ENCODE data around the gene AOC1. TPM values are rescaled to one million over a fixed set of nuclear protein-coding genes. Genes with fewer than 3 reads are reported as not detected.

The AOC1 gene
- total and polyA plus RNA-seq, 4 donors, result 0.01 to 0.08 TPM; not detected in 2

GRCh38 chr7:150848111-150848510, 4.2 kb upstream of the AOC1 start:
- no peaks in the 10 kb centered on the region for H3K9me3 ChIP-seq (ENCODE audit: control insufficient read depth in 4 of 4, low read length in 3 of 4)
- no peaks in the 10 kb centered on the region for H3K27me3 ChIP-seq (ENCODE audit: control insufficient read depth in 4 of 4, insufficient read depth in 4 of 4, low read length in 3 of 4)
- H3K4me3 ChIP-seq (ENCODE audit: low read depth in 1 of 3, low read length in 3 of 3), result no peak overlapping the region
- no peaks in the 10 kb centered on the region for H3K4me1 ChIP-seq (ENCODE audit: control insufficient read depth in 4 of 4, insufficient read depth in 4 of 4, low read length in 3 of 4)
- peak; percentile 25 for DNase-seq (ENCODE audit: low spot score)
- TF ChIP-seq HNF4G (IDR thresholded peaks at IDR 0.05), result no peak
- no peak for TF ChIP-seq YY1 (IDR thresholded peaks at IDR 0.05)
- no peak for TF ChIP-seq TAF1 (conservative IDR thresholded peaks at IDR 0.05)
- no peak for TF ChIP-seq MAX (IDR thresholded peaks at IDR 0.05)
- TF ChIP-seq, protein P1, sequence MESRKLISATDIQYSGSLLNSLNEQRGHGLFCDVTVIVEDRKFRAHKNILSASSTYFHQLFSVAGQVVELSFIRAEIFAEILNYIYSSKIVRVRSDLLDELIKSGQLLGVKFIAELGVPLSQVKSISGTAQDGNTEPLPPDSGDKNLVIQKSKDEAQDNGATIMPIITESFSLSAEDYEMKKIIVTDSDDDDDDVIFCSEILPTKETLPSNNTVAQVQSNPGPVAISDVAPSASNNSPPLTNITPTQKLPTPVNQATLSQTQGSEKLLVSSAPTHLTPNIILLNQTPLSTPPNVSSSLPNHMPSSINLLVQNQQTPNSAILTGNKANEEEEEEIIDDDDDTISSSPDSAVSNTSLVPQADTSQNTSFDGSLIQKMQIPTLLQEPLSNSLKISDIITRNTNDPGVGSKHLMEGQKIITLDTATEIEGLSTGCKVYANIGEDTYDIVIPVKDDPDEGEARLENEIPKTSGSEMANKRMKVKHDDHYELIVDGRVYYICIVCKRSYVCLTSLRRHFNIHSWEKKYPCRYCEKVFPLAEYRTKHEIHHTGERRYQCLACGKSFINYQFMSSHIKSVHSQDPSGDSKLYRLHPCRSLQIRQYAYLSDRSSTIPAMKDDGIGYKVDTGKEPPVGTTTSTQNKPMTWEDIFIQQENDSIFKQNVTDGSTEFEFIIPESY (IDR thresholded peaks at IDR 0.05), result no peak
- TF ChIP-seq, protein P2, sequence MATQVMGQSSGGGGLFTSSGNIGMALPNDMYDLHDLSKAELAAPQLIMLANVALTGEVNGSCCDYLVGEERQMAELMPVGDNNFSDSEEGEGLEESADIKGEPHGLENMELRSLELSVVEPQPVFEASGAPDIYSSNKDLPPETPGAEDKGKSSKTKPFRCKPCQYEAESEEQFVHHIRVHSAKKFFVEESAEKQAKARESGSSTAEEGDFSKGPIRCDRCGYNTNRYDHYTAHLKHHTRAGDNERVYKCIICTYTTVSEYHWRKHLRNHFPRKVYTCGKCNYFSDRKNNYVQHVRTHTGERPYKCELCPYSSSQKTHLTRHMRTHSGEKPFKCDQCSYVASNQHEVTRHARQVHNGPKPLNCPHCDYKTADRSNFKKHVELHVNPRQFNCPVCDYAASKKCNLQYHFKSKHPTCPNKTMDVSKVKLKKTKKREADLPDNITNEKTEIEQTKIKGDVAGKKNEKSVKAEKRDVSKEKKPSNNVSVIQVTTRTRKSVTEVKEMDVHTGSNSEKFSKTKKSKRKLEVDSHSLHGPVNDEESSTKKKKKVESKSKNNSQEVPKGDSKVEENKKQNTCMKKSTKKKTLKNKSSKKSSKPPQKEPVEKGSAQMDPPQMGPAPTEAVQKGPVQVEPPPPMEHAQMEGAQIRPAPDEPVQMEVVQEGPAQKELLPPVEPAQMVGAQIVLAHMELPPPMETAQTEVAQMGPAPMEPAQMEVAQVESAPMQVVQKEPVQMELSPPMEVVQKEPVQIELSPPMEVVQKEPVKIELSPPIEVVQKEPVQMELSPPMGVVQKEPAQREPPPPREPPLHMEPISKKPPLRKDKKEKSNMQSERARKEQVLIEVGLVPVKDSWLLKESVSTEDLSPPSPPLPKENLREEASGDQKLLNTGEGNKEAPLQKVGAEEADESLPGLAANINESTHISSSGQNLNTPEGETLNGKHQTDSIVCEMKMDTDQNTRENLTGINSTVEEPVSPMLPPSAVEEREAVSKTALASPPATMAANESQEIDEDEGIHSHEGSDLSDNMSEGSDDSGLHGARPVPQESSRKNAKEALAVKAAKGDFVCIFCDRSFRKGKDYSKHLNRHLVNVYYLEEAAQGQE (IDR thresholded peaks at IDR 0.05), result no peak
- TF ChIP-seq RAD21 (IDR thresholded peaks at IDR 0.05), result no peak
- no peak for TF ChIP-seq NR2F2 (IDR thresholded peaks at IDR 0.05)
- TF ChIP-seq, protein P3, sequence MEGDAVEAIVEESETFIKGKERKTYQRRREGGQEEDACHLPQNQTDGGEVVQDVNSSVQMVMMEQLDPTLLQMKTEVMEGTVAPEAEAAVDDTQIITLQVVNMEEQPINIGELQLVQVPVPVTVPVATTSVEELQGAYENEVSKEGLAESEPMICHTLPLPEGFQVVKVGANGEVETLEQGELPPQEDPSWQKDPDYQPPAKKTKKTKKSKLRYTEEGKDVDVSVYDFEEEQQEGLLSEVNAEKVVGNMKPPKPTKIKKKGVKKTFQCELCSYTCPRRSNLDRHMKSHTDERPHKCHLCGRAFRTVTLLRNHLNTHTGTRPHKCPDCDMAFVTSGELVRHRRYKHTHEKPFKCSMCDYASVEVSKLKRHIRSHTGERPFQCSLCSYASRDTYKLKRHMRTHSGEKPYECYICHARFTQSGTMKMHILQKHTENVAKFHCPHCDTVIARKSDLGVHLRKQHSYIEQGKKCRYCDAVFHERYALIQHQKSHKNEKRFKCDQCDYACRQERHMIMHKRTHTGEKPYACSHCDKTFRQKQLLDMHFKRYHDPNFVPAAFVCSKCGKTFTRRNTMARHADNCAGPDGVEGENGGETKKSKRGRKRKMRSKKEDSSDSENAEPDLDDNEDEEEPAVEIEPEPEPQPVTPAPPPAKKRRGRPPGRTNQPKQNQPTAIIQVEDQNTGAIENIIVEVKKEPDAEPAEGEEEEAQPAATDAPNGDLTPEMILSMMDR (IDR thresholded peaks at IDR 0.05; ENCODE audit: low read depth, low read length, missing input control), result no peak
- no peaks in the 10 kb centered on the region for H3K36me3 ChIP-seq (ENCODE audit: control insufficient read depth in 4 of 4, insufficient read depth in 3 of 4, low read depth in 1 of 4, low read length in 3 of 4)
- H3K27ac ChIP-seq (ENCODE audit: low read depth in 1 of 2, low read length in 2 of 2), result no peak overlapping the region
- H3K9ac ChIP-seq (ENCODE audit: low read depth in 1 of 2, low read length in 2 of 2), result no peak overlapping the region
- 94% methylated on average over 8 of the region's 8 CpGs for WGBS

- no peak for TF ChIP-seq NR2F2 (IDR thresholded peaks at IDR 0.05)
- TF ChIP-seq ATF3 (IDR thresholded peaks at IDR 0.05), result no peak
- TF ChIP-seq RXRA (IDR thresholded peaks at IDR 0.05), result no peak
- no peak for TF ChIP-seq FOXA1 (IDR thresholded peaks at IDR 0.05)
- no peak for TF ChIP-seq JUND (IDR thresholded peaks at IDR 0.05)
- TF ChIP-seq EGR1 (IDR thresholded peaks at IDR 0.05; ENCODE audit: low read depth in 2 of 2), result no peak
- TF ChIP-seq, protein P2 (IDR thresholded peaks at IDR 0.05), result no peak
- TF ChIP-seq HNF4G (IDR thresholded peaks at IDR 0.05), result no peak
- no peak for TF ChIP-seq FOXA2 (IDR thresholded peaks at IDR 0.05)
- peak; percentile 29 for DNase-seq (ENCODE audit: low spot score)
- H3K27ac ChIP-seq (ENCODE audit: low read depth in 1 of 2, low read length in 2 of 2), result no peak overlapping the region
- 89% methylated on average over 3 of the region's 3 CpGs for whole genome bisulfite sequencing
- no peak overlapping the region for H3K9ac ChIP-seq (ENCODE audit: low read depth in 1 of 2, low read length in 2 of 2)
- H3K27me3 ChIP-seq (ENCODE audit: control insufficient read depth in 4 of 4, insufficient read depth in 4 of 4, low read length in 3 of 4), result no peaks in the 10 kb centered on the region
- H3K4me3 ChIP-seq (ENCODE audit: low read depth in 1 of 3, low read length in 3 of 3), result no peak overlapping the region
- H3K4me1 ChIP-seq (ENCODE audit: control insufficient read depth in 4 of 4, insufficient read depth in 4 of 4, low read length in 3 of 4), result no peaks in the 10 kb centered on the region
- no peaks in the 10 kb centered on the region for H3K36me3 ChIP-seq (ENCODE audit: control insufficient read depth in 4 of 4, insufficient read depth in 3 of 4, low read depth in 1 of 4, low read length in 3 of 4)
- no peaks in the 10 kb centered on the region for H3K9me3 ChIP-seq (ENCODE audit: control insufficient read depth in 4 of 4, low read length in 3 of 4)
Measured at GRCh38 chr7:150848561-150849115, 3.7 kb upstream of the AOC1 start.

Data from liver (tissue), 9 donors.